ENCODE measurements around the gene HOXA7. TPM values are rescaled to one million over a fixed set of nuclear protein-coding genes. Genes with fewer than 3 reads are reported as not detected.

Gene HOXA7
- total RNA-seq, 2 donors from 2014 or later: not detected

DNA sequence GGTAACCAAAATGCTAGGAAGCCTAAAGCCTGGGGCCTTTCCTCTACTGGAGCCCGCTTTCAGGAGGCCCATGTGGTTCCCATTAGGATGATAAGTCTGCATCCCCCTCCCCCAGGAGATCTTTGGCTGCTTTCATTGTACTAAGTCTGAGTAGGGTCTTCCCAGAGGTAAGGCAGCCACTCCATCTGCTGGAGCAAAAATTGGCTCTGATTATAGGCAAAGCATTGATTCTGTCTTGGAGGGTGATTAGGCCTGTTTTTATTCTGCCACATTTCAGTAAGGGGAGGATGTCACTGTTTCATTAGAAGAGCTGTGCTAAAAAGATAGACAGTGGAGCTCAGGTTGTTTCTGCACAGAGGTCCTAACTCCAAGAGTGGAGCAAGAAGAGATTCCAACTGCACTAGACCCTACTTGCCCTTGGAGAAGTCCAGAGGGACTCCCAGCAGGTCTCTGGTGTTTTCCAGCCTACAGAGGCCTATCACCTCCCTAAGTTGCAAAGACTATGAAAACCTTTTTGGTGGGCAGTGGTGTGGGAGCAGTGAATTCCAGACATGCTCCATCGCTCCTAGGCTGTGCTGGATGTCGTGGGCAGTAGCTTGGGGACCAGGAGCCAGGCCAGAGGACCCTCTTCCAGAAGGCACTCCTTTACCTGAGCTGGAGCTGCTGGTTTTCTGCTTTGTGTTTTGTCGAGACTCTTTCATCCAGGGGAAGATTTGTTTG, 46.8 kb downstream of the HOXA7 start:
- peaks cover 4% of the 10 kb centered on the region for H3K4me1 Mint-ChIP-seq
- no peaks in the 10 kb centered on the region for H3K36me3 Mint-ChIP-seq (ENCODE audit: low read depth)
- H3K9me3 Mint-ChIP-seq: no peaks in the 10 kb centered on the region
- no peak overlapping the region for H3K27ac Mint-ChIP-seq
- ATAC-seq (replicated peaks): no peak
- H3K27me3 Mint-ChIP-seq: peaks cover 15% of the 10 kb centered on the region
- H3K4me3 Mint-ChIP-seq: no peak overlapping the region

DNA sequence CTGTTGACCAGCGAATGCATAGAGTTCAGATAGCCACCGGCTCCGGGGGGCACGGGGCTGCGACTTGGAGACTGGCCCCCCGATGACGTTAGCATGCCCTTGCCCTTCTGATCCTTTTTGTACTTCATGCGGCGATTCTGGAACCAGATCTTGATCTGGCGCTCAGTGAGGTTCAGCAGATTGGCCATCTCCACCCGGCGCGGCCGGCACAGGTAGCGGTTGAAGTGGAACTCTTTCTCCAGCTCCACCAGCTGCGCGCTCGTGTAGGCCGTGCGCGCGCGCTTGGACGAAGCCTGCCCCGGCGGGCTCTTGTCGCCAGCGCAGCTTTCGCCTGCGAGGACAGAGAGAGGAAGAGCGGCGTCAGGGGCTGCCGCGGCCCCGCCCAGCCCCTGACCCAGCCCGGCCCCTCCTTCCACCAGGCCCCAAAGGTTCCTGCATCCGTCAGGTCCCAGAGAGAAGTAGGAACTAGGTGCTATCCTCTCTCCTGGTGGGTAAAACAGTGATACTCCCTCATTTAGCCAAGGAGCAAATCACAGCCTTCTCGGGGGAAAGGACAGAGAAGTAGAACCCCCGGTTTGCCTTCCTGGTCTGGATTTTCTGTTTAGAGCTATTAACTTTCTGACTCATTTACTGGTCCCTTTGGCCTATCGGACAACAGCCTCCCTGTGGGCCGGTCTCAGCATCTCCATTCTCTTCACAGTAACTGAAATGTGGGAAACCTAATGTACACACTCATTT, 47.9 kb downstream of the HOXA7 start:
- Mint-ChIP-seq H3K4me3 (no peak overlapping the region), H3K9me3 (no peaks in the 10 kb centered on the region)

DNA sequence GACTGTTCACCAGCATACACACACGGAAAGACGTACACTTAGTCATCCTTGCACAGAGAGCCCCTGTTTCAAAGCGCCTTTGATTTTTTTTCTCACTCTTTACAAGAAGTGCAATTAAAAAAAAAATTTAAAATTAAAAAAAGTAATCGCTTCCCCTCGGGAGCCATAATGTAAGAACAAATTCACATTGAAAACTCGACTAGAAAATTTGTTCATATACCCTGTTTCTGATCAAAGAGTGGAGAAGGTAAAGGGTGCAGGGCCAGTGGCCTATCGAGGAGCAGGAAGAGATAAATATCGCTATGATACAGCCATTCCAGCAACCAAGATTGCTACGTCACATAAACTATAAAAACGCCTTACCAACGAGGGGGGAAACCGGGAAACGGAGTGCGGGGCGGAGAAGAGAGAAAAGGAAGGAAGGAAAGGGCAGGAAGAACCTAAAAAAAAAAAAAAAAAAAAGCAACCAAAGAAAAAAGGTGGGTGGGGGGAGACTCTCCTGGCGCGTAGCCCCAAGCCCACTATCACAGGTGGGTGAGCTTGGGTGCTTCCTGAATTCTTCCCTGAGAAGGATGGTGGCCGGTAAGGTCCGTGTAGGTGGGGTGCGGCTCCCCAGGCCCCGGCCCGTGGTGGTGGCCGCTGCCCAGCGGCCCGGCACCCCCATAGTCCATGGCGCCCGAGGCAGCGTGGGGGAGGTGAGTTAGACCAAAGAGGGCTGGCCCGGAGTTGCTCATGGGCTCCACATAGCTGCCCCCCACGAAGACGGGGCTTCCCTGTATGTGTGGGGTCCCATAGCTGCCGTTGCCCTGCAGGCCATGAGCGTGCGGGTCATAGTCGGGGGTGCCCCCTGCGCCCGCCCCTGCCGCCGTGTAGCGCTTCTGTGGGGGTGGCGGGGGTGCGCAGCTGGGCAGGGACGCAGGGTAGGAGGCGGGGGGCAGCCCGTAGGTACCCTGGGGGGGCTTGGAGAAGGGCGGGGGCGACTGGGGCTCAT, 48.8 kb downstream of the HOXA7 start:
- Mint-ChIP-seq H3K4me1 (peaks cover 14% of the 10 kb centered on the region), H3K27ac (no peak overlapping the region), H3K27me3 (peaks cover 30% of the 10 kb centered on the region), H3K36me3 (ENCODE audit: low read depth) (peaks cover 4% of the 10 kb centered on the region), H3K9me3 (no peaks in the 10 kb centered on the region), H3K4me3 (no peak overlapping the region)
- ATAC-seq (replicated peaks): no peak

More for the DNA sequence above, 47.9 kb downstream of the HOXA7 start:
- ATAC-seq (replicated peaks): no peak
- Mint-ChIP-seq H3K4me1 (peaks cover 8% of the 10 kb centered on the region), H3K36me3 (ENCODE audit: low read depth) (no peaks in the 10 kb centered on the region), H3K27ac (no peak overlapping the region), H3K27me3 (peaks cover 25% of the 10 kb centered on the region)

DNA sequence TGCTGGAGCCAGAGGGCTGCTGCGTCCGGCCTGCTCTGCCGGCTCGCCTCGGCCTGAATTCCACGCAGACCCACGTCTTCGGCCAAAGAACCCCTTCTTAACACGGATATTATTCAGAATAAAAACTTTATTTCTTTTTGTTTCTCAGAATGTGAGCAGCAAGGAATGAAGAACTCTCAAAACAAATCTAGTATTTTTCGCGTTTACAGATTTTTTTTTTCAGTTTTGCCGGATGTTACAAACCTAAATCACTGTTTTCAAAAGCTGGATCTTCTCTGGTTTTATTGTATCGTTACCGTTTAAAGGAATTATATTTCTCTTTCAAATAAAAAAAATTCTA, 49.6 kb downstream of the HOXA7 start:
- Mint-ChIP-seq H3K4me1 (peaks cover 17% of the 10 kb centered on the region), H3K4me3 (no peak overlapping the region), H3K27ac (no peak overlapping the region), H3K27me3 (peaks cover 35% of the 10 kb centered on the region), H3K36me3 (ENCODE audit: low read depth) (peaks cover 11% of the 10 kb centered on the region), H3K9me3 (no peaks in the 10 kb centered on the region)
- ATAC-seq (replicated peaks): no peak

DNA sequence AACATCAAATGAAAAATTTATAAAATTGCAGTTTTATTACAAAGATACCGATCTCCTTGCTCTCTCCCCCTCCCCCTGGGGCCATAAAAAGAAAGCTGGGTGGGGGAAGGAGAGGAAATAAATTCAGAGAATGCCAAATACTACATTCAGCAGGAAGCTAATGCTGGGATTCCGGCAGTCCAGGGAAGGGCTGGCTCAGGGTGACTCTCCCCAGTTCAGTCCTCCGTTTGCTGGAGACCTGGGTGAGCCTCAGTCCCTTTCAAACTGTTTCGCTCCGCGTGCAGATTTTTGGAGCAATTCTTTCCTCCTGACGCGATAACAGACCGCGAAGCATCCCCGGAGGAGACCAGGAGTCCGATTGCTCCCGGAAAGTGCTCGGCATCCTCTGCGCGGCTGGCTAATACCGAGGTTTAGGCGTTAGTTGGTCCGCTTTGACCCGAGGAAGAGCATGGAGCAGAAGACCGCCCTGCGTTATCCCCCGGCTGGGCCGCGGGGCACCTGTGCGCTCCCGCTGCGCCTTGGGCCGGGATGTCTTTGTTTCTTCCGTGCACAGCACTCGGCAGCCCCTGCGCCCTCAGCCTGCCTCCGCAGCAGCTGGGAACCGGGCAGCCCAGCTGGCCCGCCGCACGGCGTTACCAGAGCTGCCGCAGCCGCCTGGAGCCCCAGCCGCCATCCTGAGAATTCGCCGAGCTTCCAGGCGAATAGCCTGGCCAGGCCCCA, 50.1 kb downstream of the HOXA7 start:
- Mint-ChIP-seq H3K36me3 (ENCODE audit: low read depth) (peaks cover 16% of the 10 kb centered on the region), H3K4me1 (peaks cover 17% of the 10 kb centered on the region), H3K27ac (no peak overlapping the region), H3K4me3 (no peak overlapping the region), H3K9me3 (no peaks in the 10 kb centered on the region), H3K27me3 (peaks cover 37% of the 10 kb centered on the region)
- no peak for ATAC-seq (replicated peaks)

DNA sequence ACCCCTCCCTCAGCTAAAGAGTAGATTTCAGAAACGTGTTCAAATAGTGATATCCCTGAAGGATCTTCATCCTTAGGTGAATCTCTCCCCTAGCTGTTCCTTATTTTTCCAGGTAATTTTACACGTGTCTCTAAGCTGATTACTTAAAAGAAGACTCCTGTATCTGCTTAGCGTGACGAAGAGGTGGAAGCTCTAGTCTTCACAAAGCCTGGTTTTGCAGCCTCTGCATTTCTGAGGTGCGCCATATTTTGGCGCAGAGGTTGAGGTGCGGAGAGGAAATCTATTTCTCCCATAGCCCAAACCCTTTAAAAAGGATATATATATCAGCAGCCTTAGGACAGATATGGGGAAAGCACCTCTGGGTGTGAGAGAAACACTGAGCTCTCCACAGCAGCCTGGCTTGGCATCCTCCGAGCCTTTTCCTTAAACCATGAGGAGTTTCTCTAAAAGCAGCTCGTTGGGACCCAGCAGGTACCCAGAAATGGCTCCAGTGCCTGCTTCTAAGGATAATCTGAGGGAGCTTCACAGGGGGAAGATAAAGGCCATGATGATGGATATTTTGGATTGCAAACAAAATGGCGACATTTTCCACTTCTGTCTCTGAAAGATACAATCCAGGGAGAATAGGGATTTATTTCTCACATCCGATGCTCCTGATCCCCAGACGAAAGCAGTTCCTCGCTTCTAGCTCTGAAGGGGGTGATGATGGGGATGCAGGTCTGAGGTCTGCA, 51.0 kb downstream of the HOXA7 start:
- no peak for ATAC-seq (replicated peaks)
- Mint-ChIP-seq H3K36me3 (ENCODE audit: low read depth) (peaks cover 25% of the 10 kb centered on the region), H3K4me3 (no peak overlapping the region), H3K27ac (no peak overlapping the region), H3K4me1 (peaks cover 17% of the 10 kb centered on the region), H3K9me3 (no peaks in the 10 kb centered on the region), H3K27me3 (peaks cover 44% of the 10 kb centered on the region)

DNA sequence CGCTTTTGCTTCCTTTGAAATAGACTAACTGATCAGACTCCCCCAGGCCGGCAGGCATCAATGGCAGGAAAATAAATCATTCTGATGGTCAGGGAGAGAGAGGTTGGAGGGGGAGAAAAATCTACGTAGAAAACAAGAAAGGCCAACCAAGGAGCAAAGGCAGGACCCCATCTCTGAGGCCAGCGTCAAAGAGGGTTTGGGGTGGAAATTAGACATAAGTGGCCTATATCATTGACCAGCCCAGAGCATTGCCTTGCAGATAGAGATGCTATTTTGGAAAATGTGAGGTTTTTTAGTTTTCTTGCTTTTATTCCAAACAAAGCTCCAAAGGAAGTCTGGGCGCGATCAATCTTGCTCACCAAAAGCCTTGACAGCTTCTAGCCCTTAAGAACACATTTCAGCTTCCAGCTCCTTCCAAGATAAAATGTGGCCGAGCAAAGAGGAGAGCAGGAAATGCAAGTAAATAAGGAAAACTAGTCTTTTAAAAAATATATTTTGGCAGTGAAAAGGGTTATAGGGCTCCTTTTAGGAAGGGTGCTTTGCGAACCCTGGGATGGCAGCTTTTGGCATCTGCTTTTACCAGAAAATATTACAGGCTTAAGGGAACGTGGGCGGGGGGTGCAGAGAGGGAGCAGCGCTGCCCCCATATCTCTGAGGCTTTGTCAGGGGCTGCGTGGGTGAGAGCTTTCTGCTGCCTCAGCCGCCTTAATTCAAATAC, 52.0 kb downstream of the HOXA7 start:
- H3K9me3 Mint-ChIP-seq: no peaks in the 10 kb centered on the region
- H3K27me3 Mint-ChIP-seq: peaks cover 53% of the 10 kb centered on the region
- H3K4me1 Mint-ChIP-seq: peaks cover 17% of the 10 kb centered on the region
- peaks cover 35% of the 10 kb centered on the region for H3K36me3 Mint-ChIP-seq (ENCODE audit: low read depth)
- H3K4me3 Mint-ChIP-seq: no peak overlapping the region
- no peak overlapping the region for H3K27ac Mint-ChIP-seq
- no peak for ATAC-seq (replicated peaks)

Other genes starting within 250 kb of the HOXA7 start
- under 1 TPM in 1 of 2 donors, not detected in 1; 0.39 TPM for gene HOXA1, start 60.7 kb downstream of the HOXA7 start, total RNA-seq
- not detected for gene HOXA2, start 54.0 kb downstream of the HOXA7 start, total RNA-seq
- gene HOXA4, start 25.9 kb downstream of the HOXA7 start, total RNA-seq: under 1 TPM in 1 of 2 donors, not detected in 1; 0.26 TPM
- not detected for gene HOXA5, start 13.0 kb downstream of the HOXA7 start, total RNA-seq
- not detected for gene HOXA6, start 8.9 kb downstream of the HOXA7 start, total RNA-seq
- not detected for gene HOXA3, start 4.1 kb downstream of the HOXA7 start, total RNA-seq
- not detected for gene HOXA9, start 8.9 kb upstream of the HOXA7 start, total RNA-seq
- not detected for gene HOXA10, start 17.6 kb upstream of the HOXA7 start, total RNA-seq
- not detected for gene HOXA11, start 28.6 kb upstream of the HOXA7 start, total RNA-seq
- gene HOXA13, start 43.4 kb upstream of the HOXA7 start, total RNA-seq: not detected
- not detected for gene EVX1, start 86.1 kb upstream of the HOXA7 start, total RNA-seq

Data from activated T-helper 17 cell treated with anti-CD3 and anti-CD28 coated beads, Interleukin-2, amount 50 U/mL, for 72 hours (primary cell).